ENCODE results near the gene ZSWIM3.

The ZSWIM3 gene

GRCh38 chr20:45848969-45849582 lies 8.3 kb upstream of the ZSWIM3 start:
- no peak for TF ChIP-seq TAF1 (IDR thresholded peaks at IDR 0.05; ENCODE audit: borderline replicate concordance, low read depth, low read length)
- DNase-seq (ENCODE audit: insufficient read length) (no peak), FAIRE-seq (no peak)

GRCh38 chr20:45850238-45850637 lies 7.2 kb upstream of the ZSWIM3 start:
- TF ChIP-seq POLR2A (IDR thresholded peaks at IDR 0.05; ENCODE audit: low read depth, low read length) (no peak), POLR2AphosphoS5 (IDR thresholded peaks at IDR 0.05; ENCODE audit: low read depth, low read length) (no peak), TAF1 (IDR thresholded peaks at IDR 0.05; ENCODE audit: borderline replicate concordance, low read depth, low read length) (no peak)
- DNase-seq (ENCODE audit: insufficient read length) (no peak), FAIRE-seq (no peak)

- DNase-seq (ENCODE audit: insufficient read length) (no peak), FAIRE-seq (no peak)
- no peak for TF ChIP-seq POLR2AphosphoS5 (IDR thresholded peaks at IDR 0.05; ENCODE audit: low read depth, low read length)
Observed at GRCh38 chr20:45850926-45851325, 6.5 kb upstream of the ZSWIM3 start.

DNA sequence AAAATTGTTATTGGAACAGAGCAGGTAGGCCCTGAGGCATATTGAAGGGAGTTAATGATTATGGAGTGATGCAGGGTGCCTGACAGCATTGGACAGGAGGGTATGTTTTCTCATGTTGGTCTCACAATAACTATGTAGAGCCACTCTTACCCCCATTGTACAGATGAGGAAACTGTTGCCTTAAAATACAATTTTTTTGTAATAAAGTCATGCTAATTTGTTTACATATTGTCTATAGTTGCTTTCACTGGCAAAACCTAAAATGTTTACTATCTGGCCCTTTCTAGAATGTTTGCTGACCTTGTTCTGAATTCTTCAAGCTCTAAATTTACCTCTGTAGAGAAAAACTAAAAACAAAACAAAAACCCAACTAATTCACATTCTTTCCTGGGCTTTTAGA lies 5.9 kb upstream of the ZSWIM3 start:
- FAIRE-seq (no peak), DNase-seq (ENCODE audit: insufficient read length) (no peak)
- no peak for TF ChIP-seq TAF1 (IDR thresholded peaks at IDR 0.05; ENCODE audit: borderline replicate concordance, low read depth, low read length)
- TF ChIP-seq POLR2A (IDR thresholded peaks at IDR 0.05; ENCODE audit: low read depth, low read length): no peak
- no peak for TF ChIP-seq POLR2AphosphoS5 (IDR thresholded peaks at IDR 0.05; ENCODE audit: low read depth, low read length)

DNA sequence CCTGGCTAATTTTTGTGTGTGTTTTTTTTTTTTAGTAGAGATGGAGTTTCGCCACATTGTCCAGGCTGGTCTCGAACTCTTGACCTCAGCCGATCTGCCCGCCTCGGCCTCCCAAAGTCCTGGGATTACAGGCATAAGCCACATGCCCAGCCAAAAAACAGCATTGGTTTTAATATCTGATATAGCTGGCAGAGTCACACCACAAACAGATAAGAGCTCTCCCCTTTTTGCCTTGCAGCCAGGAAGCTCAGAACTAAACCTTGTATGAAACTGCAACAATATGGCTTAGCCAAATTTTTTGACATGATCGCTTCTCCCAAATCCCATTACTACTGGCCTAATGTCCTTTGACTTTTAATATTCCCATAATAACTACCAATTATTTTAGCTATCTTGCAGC lies 5.1 kb upstream of the ZSWIM3 start:
- TF ChIP-seq POLR2A (IDR thresholded peaks at IDR 0.05; ENCODE audit: low read depth, low read length) (no peak), POLR2AphosphoS5 (IDR thresholded peaks at IDR 0.05; ENCODE audit: low read depth, low read length) (no peak), TAF1 (IDR thresholded peaks at IDR 0.05; ENCODE audit: borderline replicate concordance, low read depth, low read length) (no peak)
- DNase-seq (ENCODE audit: insufficient read length) (no peak), FAIRE-seq (no peak)

GRCh38 chr20:45853484-45853883 lies 3.9 kb upstream of the ZSWIM3 start:
- DNase-seq (ENCODE audit: insufficient read length) (no peak), FAIRE-seq (no peak)

DNA sequence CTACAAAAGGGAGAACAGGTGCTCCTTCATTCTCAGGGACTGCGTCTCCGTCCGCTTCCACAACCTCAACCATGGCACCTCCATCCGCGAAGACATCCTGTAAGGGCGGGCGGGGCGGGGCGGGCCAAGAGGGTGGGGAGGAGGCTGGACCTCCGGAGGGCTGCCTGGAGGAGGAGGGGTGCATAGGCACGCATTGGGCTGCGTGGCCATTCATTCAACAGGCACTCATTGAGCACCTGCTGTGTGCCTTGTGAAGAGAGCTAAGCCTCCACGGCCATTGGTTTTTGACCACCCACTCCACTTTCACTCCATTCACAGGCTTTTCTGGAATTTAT lies 435 bp downstream of the ZSWIM3 start:
- no peak for TF ChIP-seq POLR2A (IDR thresholded peaks at IDR 0.05; ENCODE audit: low read depth, low read length)
- TF ChIP-seq TAF1 (IDR thresholded peaks at IDR 0.05; ENCODE audit: borderline replicate concordance, low read depth, low read length): no peak
- TF ChIP-seq POLR2AphosphoS5 (IDR thresholded peaks at IDR 0.05; ENCODE audit: low read depth, low read length): no peak
- DNase-seq (ENCODE audit: insufficient read length) (peak; percentile 66), FAIRE-seq (no peak)

More at GRCh38 chr20:45853484-45853883, 3.9 kb upstream of the ZSWIM3 start:
- no peak for TF ChIP-seq TAF1 (IDR thresholded peaks at IDR 0.05; ENCODE audit: borderline replicate concordance, low read depth, low read length)

- FAIRE-seq (no peak), DNase-seq (ENCODE audit: insufficient read length) (no peak)
- TF ChIP-seq TAF1 (IDR thresholded peaks at IDR 0.05; ENCODE audit: borderline replicate concordance, low read depth, low read length): no peak
- TF ChIP-seq POLR2AphosphoS5 (IDR thresholded peaks at IDR 0.05; ENCODE audit: low read depth, low read length): no peak
Observed at GRCh38 chr20:45859916-45860315, 2.5 kb downstream of the ZSWIM3 start.

- DNase-seq (ENCODE audit: insufficient read length) (no peak), FAIRE-seq (no peak)
- no peak for TF ChIP-seq POLR2A (IDR thresholded peaks at IDR 0.05; ENCODE audit: low read depth, low read length)
- no peak for TF ChIP-seq POLR2AphosphoS5 (IDR thresholded peaks at IDR 0.05; ENCODE audit: low read depth, low read length)
- TF ChIP-seq TAF1 (IDR thresholded peaks at IDR 0.05; ENCODE audit: borderline replicate concordance, low read depth, low read length): no peak
Observed at GRCh38 chr20:45860560-45861220, 3.3 kb downstream of the ZSWIM3 start.

GRCh38 chr20:45861221-45862075 lies 4.0 kb downstream of the ZSWIM3 start:
- no peak for TF ChIP-seq POLR2A (IDR thresholded peaks at IDR 0.05; ENCODE audit: low read depth, low read length)
- TF ChIP-seq POLR2AphosphoS5 (IDR thresholded peaks at IDR 0.05; ENCODE audit: low read depth, low read length): no peak
- no peak for TF ChIP-seq TAF1 (IDR thresholded peaks at IDR 0.05; ENCODE audit: borderline replicate concordance, low read depth, low read length)
- DNase-seq (ENCODE audit: insufficient read length): no peak
- FAIRE-seq: no peak

- TF ChIP-seq TAF1 (IDR thresholded peaks at IDR 0.05; ENCODE audit: borderline replicate concordance, low read depth, low read length) (no peak), POLR2AphosphoS5 (IDR thresholded peaks at IDR 0.05; ENCODE audit: low read depth, low read length) (no peak), POLR2A (IDR thresholded peaks at IDR 0.05; ENCODE audit: low read depth, low read length) (no peak)
- no peak for DNase-seq (ENCODE audit: insufficient read length)
- no peak for FAIRE-seq
Observed at GRCh38 chr20:45863543-45864470, 6.4 kb downstream of the ZSWIM3 start.
